ENCODE results near the gene APLP1.

Gene APLP1

DNA sequence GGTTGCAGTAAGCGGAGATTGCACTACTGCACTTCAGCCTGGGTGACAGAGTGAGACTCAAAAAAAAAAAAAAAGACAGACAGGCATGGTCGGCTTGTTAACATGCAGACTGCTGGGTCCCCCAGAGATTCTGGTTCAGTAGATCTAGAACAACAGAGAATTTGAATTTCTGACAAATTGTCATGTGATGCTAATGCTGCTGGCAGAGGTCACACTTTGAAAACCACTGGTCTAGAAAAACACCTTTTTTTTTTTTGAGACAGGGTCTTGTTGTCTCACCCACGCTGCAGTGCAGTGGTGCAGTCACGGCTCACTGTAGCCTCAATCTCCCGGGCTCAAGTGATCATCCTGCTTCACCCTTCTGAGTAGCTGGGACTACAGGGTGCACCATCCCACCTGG is 60.1 kb downstream of the APLP1 start:
- H3K27me3 ChIP-seq: peaks cover 16% of the 10 kb centered on the region
- no peak overlapping the region for H3K4me3 ChIP-seq (ENCODE audit: low read depth in 1 of 2, low read length in 1 of 2)
- H3K36me3 ChIP-seq: no peaks in the 10 kb centered on the region
- TF ChIP-seq, protein P1, sequence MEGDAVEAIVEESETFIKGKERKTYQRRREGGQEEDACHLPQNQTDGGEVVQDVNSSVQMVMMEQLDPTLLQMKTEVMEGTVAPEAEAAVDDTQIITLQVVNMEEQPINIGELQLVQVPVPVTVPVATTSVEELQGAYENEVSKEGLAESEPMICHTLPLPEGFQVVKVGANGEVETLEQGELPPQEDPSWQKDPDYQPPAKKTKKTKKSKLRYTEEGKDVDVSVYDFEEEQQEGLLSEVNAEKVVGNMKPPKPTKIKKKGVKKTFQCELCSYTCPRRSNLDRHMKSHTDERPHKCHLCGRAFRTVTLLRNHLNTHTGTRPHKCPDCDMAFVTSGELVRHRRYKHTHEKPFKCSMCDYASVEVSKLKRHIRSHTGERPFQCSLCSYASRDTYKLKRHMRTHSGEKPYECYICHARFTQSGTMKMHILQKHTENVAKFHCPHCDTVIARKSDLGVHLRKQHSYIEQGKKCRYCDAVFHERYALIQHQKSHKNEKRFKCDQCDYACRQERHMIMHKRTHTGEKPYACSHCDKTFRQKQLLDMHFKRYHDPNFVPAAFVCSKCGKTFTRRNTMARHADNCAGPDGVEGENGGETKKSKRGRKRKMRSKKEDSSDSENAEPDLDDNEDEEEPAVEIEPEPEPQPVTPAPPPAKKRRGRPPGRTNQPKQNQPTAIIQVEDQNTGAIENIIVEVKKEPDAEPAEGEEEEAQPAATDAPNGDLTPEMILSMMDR (IDR thresholded peaks at IDR 0.05): no peak
- H3K9me3 ChIP-seq: no peaks in the 10 kb centered on the region
- H3K27ac ChIP-seq: peak overlapping the region; percentile 88
- H3K4me1 ChIP-seq (ENCODE audit: control insufficient read depth in 1 of 2, insufficient read depth in 1 of 2, low read depth in 1 of 2, low read length in 1 of 2): peaks cover 63 to 69% of the 10 kb centered on the region in 2 experiments
